GM12872 (cell line): ENCODE measurements around the gene MMEL1.

ENCODE experiments used
- TF ChIP-seq, protein P1 (sequence below): IDR thresholded peaks from 3 replicates; pipeline ENCODE4 v1.5.1; 2011; ENCODE audit warnings: low read depth, mild to moderate bottlenecking, low read length, moderate library complexity; ENCODE audit not compliant: insufficient read depth

Gene MMEL1

DNA sequence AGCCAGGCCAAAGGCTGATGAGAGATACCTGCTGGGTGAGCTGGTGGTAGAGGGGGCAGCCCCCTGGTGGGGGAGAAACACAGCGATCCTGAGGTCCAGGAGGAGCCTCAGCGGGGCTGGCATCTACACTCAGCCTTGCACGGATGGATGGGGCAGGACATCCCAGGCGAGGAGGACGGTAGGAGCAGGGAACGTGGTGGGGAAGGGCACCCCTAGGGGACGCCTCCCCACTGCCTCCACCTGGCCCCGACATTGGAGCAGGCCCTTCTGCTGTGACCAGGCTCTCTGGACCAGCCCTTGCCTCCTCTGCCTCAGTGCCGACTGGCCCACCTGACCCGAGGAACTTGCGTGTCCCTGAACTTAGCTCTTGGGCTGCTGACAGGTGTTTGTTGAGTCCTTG lies 6.4 kb upstream of the MMEL1 start:
- TF ChIP-seq, protein P1, sequence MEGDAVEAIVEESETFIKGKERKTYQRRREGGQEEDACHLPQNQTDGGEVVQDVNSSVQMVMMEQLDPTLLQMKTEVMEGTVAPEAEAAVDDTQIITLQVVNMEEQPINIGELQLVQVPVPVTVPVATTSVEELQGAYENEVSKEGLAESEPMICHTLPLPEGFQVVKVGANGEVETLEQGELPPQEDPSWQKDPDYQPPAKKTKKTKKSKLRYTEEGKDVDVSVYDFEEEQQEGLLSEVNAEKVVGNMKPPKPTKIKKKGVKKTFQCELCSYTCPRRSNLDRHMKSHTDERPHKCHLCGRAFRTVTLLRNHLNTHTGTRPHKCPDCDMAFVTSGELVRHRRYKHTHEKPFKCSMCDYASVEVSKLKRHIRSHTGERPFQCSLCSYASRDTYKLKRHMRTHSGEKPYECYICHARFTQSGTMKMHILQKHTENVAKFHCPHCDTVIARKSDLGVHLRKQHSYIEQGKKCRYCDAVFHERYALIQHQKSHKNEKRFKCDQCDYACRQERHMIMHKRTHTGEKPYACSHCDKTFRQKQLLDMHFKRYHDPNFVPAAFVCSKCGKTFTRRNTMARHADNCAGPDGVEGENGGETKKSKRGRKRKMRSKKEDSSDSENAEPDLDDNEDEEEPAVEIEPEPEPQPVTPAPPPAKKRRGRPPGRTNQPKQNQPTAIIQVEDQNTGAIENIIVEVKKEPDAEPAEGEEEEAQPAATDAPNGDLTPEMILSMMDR, result no peak

GRCh38 chr1:2638466-2639115 lies 5.8 kb upstream of the MMEL1 start:
- TF ChIP-seq, protein P1, result no peak

DNA sequence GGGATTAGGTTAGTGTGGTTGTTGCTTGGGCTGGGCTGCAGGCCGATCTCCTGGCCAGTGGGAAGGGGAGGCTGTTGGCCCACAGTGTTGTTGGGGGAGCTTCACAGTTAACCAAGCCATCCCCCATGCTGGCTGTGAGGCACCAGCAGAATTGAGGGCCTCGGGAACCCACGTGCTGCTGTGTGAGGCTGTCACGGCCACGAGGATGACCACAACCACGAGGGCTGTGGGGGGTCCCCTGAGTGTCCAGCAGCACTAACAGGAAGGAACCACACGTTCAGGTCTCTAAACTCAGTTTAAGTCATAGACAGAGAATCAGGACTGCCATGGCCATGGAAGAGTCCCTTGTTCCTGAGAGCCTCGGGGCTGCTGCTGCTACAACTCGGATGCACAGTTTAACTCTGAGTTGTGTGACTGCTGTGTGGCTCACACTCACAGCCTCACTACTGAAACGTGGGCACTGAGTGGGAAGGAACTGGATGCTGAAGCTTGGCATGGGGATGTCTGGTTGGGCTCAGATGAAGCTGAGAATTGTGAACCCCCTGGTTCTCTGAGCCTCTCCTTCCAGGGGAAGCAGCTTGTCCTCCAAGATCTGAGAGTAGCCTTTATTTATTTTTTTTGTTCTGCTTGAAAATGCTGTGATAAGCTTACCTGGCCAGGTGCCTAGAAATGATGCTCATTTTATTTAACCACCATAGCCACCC lies 4.8 kb upstream of the MMEL1 start:
- TF ChIP-seq, protein P1, result no peak

GRCh38 chr1:2636733-2637132 lies 3.9 kb upstream of the MMEL1 start:
- TF ChIP-seq, protein P1, result no peak

DNA sequence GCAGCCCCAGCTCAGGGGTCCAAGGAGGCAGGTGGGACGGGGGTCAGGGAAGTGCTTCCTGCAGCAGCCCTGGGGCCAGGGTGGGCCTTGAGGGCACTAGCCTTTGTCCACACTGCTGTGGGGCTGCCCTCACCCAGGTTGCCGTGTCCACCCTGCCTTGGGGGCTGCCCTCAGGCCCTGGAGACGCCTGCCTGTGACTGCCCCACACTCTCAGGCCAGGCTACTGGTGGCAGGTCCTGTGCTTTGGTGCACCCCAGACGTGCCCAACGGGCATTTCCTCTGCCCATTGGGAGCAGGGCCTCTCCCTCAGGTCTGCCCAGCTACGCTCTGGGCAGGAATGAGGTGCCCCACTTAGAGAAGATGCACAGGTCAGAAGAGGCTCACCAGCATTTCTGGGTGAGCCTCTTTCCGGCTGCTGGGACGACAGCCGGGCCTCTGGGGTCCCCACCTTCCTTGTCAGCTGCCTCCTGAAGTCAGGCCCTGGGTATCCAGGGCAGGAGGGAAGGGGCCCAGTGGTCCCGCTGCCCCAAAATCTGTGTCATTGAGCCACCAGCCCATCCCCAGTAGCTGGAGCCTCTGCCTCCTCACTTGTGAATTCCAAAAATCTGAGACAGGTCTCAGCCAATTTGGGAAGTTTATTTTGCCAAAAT lies 2.7 kb upstream of the MMEL1 start:
- TF ChIP-seq, protein P1, result no peak

DNA sequence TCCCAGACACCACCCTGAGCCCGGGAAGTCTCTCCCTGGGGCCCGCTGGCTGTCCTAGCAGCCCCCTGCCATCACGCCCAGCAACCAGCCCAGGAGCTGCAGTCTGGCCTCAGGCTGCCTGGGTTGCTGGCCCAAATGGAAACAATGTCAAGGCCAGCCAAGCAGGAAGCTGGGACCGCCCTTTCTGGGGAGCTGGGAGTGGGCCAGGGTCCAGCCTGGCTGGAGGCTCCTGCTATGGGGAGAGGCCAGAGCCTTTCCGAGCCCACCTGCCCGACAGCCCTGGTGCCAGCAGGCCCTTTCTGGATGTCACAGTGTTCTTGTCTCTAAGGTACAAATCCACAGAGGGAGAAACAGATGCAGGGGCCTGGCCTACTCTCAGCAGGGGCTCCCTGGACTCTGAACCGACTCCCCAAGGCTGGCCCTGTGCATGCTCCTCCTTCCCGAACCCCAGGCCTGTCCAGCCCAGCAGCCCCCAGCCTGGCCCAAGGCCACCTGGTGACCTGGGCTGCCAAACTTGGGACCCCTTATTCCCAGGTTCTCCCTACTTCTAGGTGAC lies 1.2 kb upstream of the MMEL1 start:
- TF ChIP-seq, protein P1, result no peak

DNA sequence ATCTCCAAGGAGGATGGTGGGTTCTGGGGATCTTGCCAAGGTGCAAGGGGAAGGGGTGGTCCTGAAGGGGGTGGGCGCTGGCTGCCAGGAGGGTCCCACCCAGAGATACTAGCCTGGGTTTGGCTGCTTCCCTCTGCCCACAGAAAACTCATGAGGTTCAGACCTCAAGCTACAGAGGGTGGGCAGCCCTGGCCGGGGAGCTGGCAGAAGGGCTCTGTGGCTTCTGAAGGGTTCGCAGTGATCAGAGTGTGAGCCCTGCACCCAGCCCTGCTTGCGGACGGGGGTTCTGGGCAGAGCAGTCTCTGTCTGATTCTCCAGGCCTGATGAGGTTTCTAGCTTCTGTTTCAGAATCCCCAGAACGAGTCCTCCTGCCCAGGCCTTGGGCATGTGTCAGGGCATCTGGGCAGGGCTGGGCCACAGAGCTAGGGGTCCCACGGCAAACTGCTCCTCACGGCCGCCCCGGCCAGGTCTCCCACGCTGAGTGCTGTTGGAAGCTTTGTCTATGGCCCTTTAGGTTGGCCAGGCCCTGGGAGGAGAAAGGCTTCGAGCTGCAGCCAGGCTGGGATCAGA lies 635 bp upstream of the MMEL1 start:
- TF ChIP-seq, protein P1, result no peak
